Esophagus (tissue), 2 donors: ENCODE results near the gene MDN1. TPM values are rescaled to one million over a fixed set of nuclear protein-coding genes. Genes with fewer than 3 reads are reported as not detected.
"Not testable (repeated sequence)": the region's sequence is repeated elsewhere in the genome, so short reads cannot be mapped to it uniquely, and the experiment has no call there.

ENCODE experiments used
- H3K27ac ChIP-seq, 2 donors: one replicate each; pipeline ENCODE4 v1.5.1; 2013; ENCODE audit warnings: low read depth in 2 of 2, mild to moderate bottlenecking in 2 of 2, inconsistent platforms in 1 of 2, low read length in 1 of 2, moderate library complexity in 1 of 2
- H3K27me3 ChIP-seq, 2 donors: one replicate each; pipeline ENCODE4 v1.6.1; 2013; ENCODE audit warnings: low read length in 2 of 2, control low read depth in 1 of 2, mild to moderate bottlenecking in 1 of 2; ENCODE audit not compliant: insufficient read depth in 2 of 2, control insufficient read depth in 1 of 2
- H3K36me3 ChIP-seq, 2 donors: one replicate each; pipeline ENCODE4 v1.6.1; 2013; ENCODE audit warnings: low read length in 1 of 2; ENCODE audit not compliant: control insufficient read depth in 2 of 2, insufficient read depth in 2 of 2
- H3K4me1 ChIP-seq, 2 donors: one replicate each; pipeline ENCODE4 v1.6.1; 2013; ENCODE audit warnings: low read length in 1 of 2; ENCODE audit not compliant: control insufficient read depth in 2 of 2, insufficient read depth in 2 of 2
- H3K4me3 ChIP-seq, 2 donors: one replicate each; pipeline ENCODE4 v1.5.1; 2013; ENCODE audit warnings: low read length in 2 of 2, mild to moderate bottlenecking in 2 of 2, low read depth in 1 of 2, moderate library complexity in 1 of 2
- H3K9me3 ChIP-seq, 2 donors: one replicate each; pipeline ENCODE4 v1.6.1; 2013; ENCODE audit warnings: mild to moderate bottlenecking in 2 of 2, low read depth in 1 of 2, low read length in 1 of 2, moderate library complexity in 1 of 2; ENCODE audit not compliant: control insufficient read depth in 2 of 2, insufficient read depth in 1 of 2
- WGBS, 2 donors: extraction: QIAGEN DNeasy Blood & Tissue Kit; methylation state at CpG; one replicate each; pipeline ENCODE4 v1.1.7; 2013; 5-methylcytosine and 5-hydroxymethylcytosine counted together
- polyA plus RNA-seq, 2 donors: library from polyadenylated mRNA; stranded (reverse); fragments of 200-250 nt; gene quantifications; one replicate each; pipeline ENCODE4 v1.2.3, GENCODE V29; 2013
- donor health status: healthy with polysubstance abuse.
- donor health status: Bipolar disorder and iron deficiency.

The MDN1 gene
- polyA plus RNA-seq, 2 donors = 10.1 to 23.9 TPM

- no peak overlapping the region for H3K4me3 ChIP-seq
- H3K27me3 ChIP-seq = no peaks in the 10 kb centered on the region
- WGBS, 2 donors = 91 to 97% methylated on average over 1 of the region's 1 CpG
- peaks cover 8 to 13% of the 10 kb centered on the region in 2 donors for H3K36me3 ChIP-seq
- no peak overlapping the region for H3K27ac ChIP-seq
- no peaks in the 10 kb centered on the region for H3K4me1 ChIP-seq
- no peaks in the 10 kb centered on the region for H3K9me3 ChIP-seq
Measured at GRCh38 chr6:89749918-89750317, 69.7 kb downstream of the MDN1 start.

- H3K9me3 ChIP-seq = no peaks in the 10 kb centered on the region
- WGBS, 2 donors = 90 to 92% methylated on average over 4 of the region's 4 CpGs
- no peak overlapping the region for H3K27ac ChIP-seq
- peaks cover 8 to 19% of the 10 kb centered on the region in 2 donors for H3K36me3 ChIP-seq
- no peaks in the 10 kb centered on the region for H3K4me1 ChIP-seq
- H3K4me3 ChIP-seq = no peak overlapping the region
- no peaks in the 10 kb centered on the region for H3K27me3 ChIP-seq
Measured at GRCh38 chr6:89745716-89746115, 73.9 kb downstream of the MDN1 start.

DNA sequence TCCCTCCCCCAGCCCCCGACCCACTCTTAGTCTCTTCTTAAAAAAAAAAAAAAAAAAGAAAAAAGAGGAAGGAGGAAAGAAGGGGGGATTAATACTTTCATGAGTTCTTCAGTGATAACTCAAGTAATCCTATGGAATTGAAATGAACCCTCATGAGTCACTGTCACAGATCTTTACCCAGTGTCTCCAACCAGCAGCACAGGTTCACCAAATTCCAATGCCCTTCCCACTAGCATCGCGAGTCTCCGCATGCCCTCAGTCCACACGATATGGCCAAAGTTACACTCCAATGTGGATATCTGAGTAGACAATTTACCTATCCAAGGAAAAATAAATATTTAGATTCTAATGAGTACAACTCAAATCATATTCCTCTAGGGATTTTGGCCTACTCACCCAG lies 74.5 kb downstream of the MDN1 start:
- Histone ChIP-seq H3K36me3 (peaks cover 5 to 19% of the 10 kb centered on the region in 2 donors), H3K27ac (no peak overlapping the region), H3K27me3 (no peaks in the 10 kb centered on the region), H3K4me3 (no peak overlapping the region), H3K4me1 (no peaks in the 10 kb centered on the region), H3K9me3 (no peaks in the 10 kb centered on the region)
- WGBS, 2 donors = 82 to 93% methylated on average over 5 of the region's 5 CpGs

GRCh38 chr6:89736893-89737292 lies 82.7 kb downstream of the MDN1 start:
- Histone ChIP-seq H3K36me3 (peaks cover 4 to 11% of the 10 kb centered on the region in 2 donors), H3K4me3 (no peak overlapping the region)

GRCh38 chr6:89734526-89734925 lies 85.1 kb downstream of the MDN1 start:
- no peaks in the 10 kb centered on the region for H3K27me3 ChIP-seq
- H3K4me1 ChIP-seq = no peaks in the 10 kb centered on the region
- no peak overlapping the region for H3K4me3 ChIP-seq
- peaks cover 8 to 15% of the 10 kb centered on the region in 2 donors for H3K36me3 ChIP-seq
- H3K9me3 ChIP-seq = no peaks in the 10 kb centered on the region
- no peak overlapping the region for H3K27ac ChIP-seq

More at GRCh38 chr6:89736893-89737292, 82.7 kb downstream of the MDN1 start:
- no peaks in the 10 kb centered on the region for H3K9me3 ChIP-seq
- H3K27ac ChIP-seq = no peak overlapping the region
- no peaks in the 10 kb centered on the region for H3K4me1 ChIP-seq
- WGBS, 2 donors = 92 to 93% methylated on average over 3 of the region's 3 CpGs
- no peaks in the 10 kb centered on the region for H3K27me3 ChIP-seq

GRCh38 chr6:89731924-89732567 lies 87.5 kb downstream of the MDN1 start:
- H3K9me3 ChIP-seq = no peaks in the 10 kb centered on the region
- no peaks in the 10 kb centered on the region for H3K27me3 ChIP-seq
- no peak overlapping the region for H3K27ac ChIP-seq
- H3K4me3 ChIP-seq = no peak overlapping the region
- H3K4me1 ChIP-seq = no peaks in the 10 kb centered on the region
- H3K36me3 ChIP-seq = peaks cover 15 to 20% of the 10 kb centered on the region in 2 donors
- WGBS, 2 donors = 91 to 92% methylated on average over 3 of the region's 3 CpGs

GRCh38 chr6:89731262-89731661 lies 88.3 kb downstream of the MDN1 start:
- peaks cover 16 to 17% of the 10 kb centered on the region in 2 donors for H3K36me3 ChIP-seq
- H3K9me3 ChIP-seq, H3K4me3 ChIP-seq, H3K27me3 ChIP-seq, H3K27ac ChIP-seq, H3K4me1 ChIP-seq: not testable (repeated sequence)
- WGBS, 2 donors = 97 to 99% methylated on average over 2 of the region's 2 CpGs

DNA sequence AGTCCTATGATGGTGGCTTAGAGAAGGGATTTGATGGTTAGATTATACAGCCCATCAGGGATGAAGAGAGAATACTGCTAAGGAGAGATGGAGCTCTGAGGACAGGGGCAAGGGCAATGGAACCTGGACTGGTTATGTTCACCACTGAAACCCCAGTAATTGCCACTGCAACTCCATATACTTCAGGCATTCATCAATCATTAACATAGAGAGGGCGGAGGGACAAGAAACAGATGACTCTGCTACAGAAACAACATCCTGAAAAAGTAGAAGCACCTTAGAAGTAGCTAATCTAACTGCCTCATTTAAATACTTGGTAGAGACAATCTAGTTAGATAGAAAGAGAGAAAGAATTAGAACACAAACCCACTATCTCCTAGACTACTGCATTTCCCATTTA lies 89.8 kb downstream of the MDN1 start:
- H3K27ac ChIP-seq = no peak overlapping the region
- 88 to 96% methylated on average over 1 of the region's 1 CpG for WGBS, 2 donors
- H3K27me3 ChIP-seq = no peaks in the 10 kb centered on the region
- H3K4me1 ChIP-seq = no peaks in the 10 kb centered on the region
- no peak overlapping the region for H3K4me3 ChIP-seq
- H3K9me3 ChIP-seq = no peaks in the 10 kb centered on the region
- H3K36me3 ChIP-seq = peaks cover 15 to 16% of the 10 kb centered on the region in 2 donors

- Histone ChIP-seq H3K4me1 (no peaks in the 10 kb centered on the region), H3K9me3 (no peaks in the 10 kb centered on the region), H3K36me3 (peaks cover 14 to 15% of the 10 kb centered on the region in 2 donors), H3K27me3 (no peaks in the 10 kb centered on the region), H3K27ac (no peak overlapping the region), H3K4me3 (no peak overlapping the region)
- WGBS, 2 donors = 92 to 93% methylated on average over 7 of the region's 7 CpGs
Measured at GRCh38 chr6:89727501-89727900, 92.1 kb downstream of the MDN1 start.

DNA sequence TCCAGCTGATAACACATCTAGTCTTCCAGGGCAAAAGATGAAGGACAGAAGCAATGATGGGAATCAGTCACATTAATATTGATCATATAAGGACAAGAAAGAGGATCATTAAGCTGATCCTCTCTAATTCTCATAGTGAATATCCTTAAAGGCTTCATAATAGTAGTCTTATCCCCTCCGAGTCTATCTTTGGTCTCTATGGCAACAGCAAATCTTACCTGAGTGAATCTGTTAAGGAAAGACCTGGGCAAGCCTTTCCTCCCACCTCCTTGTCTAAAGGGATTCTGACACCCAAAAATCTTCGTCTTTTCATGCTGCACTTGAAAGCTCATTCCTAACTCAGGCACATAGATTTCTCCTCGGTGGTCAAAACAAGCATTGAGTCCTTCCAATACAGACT lies 94.6 kb downstream of the MDN1 start:
- H3K4me3 ChIP-seq = no peak overlapping the region
- H3K27me3 ChIP-seq = no peaks in the 10 kb centered on the region
- WGBS, 2 donors = 92% methylated on average over 3 of the region's 3 CpGs
- H3K27ac ChIP-seq = no peak overlapping the region
- H3K36me3 ChIP-seq = peaks cover 9 to 16% of the 10 kb centered on the region in 2 donors
- no peaks in the 10 kb centered on the region for H3K9me3 ChIP-seq
- no peaks in the 10 kb centered on the region for H3K4me1 ChIP-seq
